CD4-positive, alpha-beta memory T cell (primary cell): ENCODE results near the gene DDAH1. TPM values are rescaled to one million over a fixed set of nuclear protein-coding genes. Genes with fewer than 3 reads are reported as not detected.
"Not testable (repeated sequence)": the region's sequence is repeated elsewhere in the genome, so short reads cannot be mapped to it uniquely, and the experiment has no call there.

ENCODE experiments used
- CTCF ChIA-PET: fragments of 350-600 bp; sonication (Branson Sonifier 250); formaldehyde crosslinking; loops from one replicate; lab custom pipeline; 2021; ENCODE audit warnings: inconsistent platforms; ENCODE audit not compliant: partially characterized antibody; lab: Charles Lee
- POLR2A ChIA-PET: fragments of 350-600 bp; sonication (Branson Sonifier 250); formaldehyde crosslinking; loops from one replicate; lab custom pipeline; 2021; ENCODE audit not compliant: partially characterized antibody; lab: Charles Lee
- DNase-seq, 5 donors: peaks; one replicate each; pipeline versions ENCODE4 v3.0.0 to v3.0.0-alpha.2; 2020 to 2022; ENCODE audit warnings: mixed read lengths in 1 of 5
- H3K27ac ChIP-seq: one replicate; pipeline ENCODE4 v1.7.0; 2013; ENCODE audit warnings: low read depth, low read length
- H3K27me3 ChIP-seq: 2 replicates; pipeline ENCODE4 v1.7.0; 2013; ENCODE audit warnings: mild to moderate bottlenecking, low read length, moderate library complexity; ENCODE audit not compliant: insufficient read depth
- H3K36me3 ChIP-seq: 2 replicates; pipeline ENCODE4 v1.7.0; 2013; ENCODE audit warnings: mild to moderate bottlenecking, low read length, moderate library complexity; ENCODE audit not compliant: insufficient read depth
- H3K4me1 ChIP-seq: 2 replicates; pipeline ENCODE4 v1.7.0; 2013; ENCODE audit warnings: mild to moderate bottlenecking, low read length, moderate library complexity; ENCODE audit not compliant: insufficient read depth
- H3K4me3 ChIP-seq, 2 donors: one replicate each; pipeline ENCODE4 v1.7.0; 2013; ENCODE audit warnings: low read length in 2 of 2, mild to moderate bottlenecking in 1 of 2
- H3K9me3 ChIP-seq, 2 donors: one replicate each; pipeline ENCODE4 v1.7.0; 2013; ENCODE audit warnings: low read length in 2 of 2, control low read depth in 1 of 2; ENCODE audit not compliant: control insufficient read depth in 1 of 2
- H3K27ac Mint-ChIP-seq, 7 donors: one replicate each; pipeline ENCODE4 v1.8.0; 2020 to 2021; ENCODE audit warnings: mixed read lengths in 7 of 7, mild to moderate bottlenecking in 6 of 7, inconsistent platforms in 3 of 7, moderate library complexity in 3 of 7
- H3K27me3 Mint-ChIP-seq, 2 donors: one replicate each; pipeline ENCODE4 v1.8.0; 2020 to 2021; ENCODE audit warnings: mixed read lengths in 2 of 2
- H3K36me3 Mint-ChIP-seq, 2 donors: one replicate each; pipeline ENCODE4 v1.8.0; 2020 to 2021; ENCODE audit warnings: mixed read lengths in 2 of 2, inconsistent platforms in 1 of 2, mild to moderate bottlenecking in 1 of 2
- H3K4me1 Mint-ChIP-seq, 4 donors: one replicate each; pipeline ENCODE4 v1.8.0; 2020 to 2021; ENCODE audit warnings: mixed read lengths in 4 of 4, mild to moderate bottlenecking in 1 of 4
- H3K4me3 Mint-ChIP-seq, 8 donors: one replicate each; pipeline ENCODE4 v1.8.0; 2020 to 2021; ENCODE audit warnings: mixed read lengths in 8 of 8, mild to moderate bottlenecking in 7 of 8, moderate library complexity in 6 of 8, inconsistent platforms in 3 of 8
- H3K9me3 Mint-ChIP-seq, 8 donors: one replicate each; pipeline ENCODE4 v1.8.0; 2020 to 2021; ENCODE audit warnings: mixed read lengths in 8 of 8, mild to moderate bottlenecking in 5 of 8, inconsistent platforms in 3 of 8, moderate library complexity in 1 of 8
- intact Hi-C: fragments of 100-400 bp; cut with micrococcal nuclease; formaldehyde crosslinking; loops from one replicate; pipeline ENCODE4 v1.15.1; 2023
- polyA plus RNA-seq, 2 donors: library from polyadenylated mRNA; unstranded; fragments of 300-500 nt; fragmentation: Illumina TruSeq; gene quantifications; one replicate each; pipeline ENCODE4 v1.2.3, GENCODE V29; 2021
- total RNA-seq, 2 experiments: library from RNA; stranded (reverse); gene quantifications; one replicate each; pipeline ENCODE4 v1.2.3, GENCODE V29; 2021

DDAH1 gene
- total and polyA plus RNA-seq, 4 experiments from 2014 or later, result not detected

GRCh38 chr1:85347275-85347674 is 117.7 kb downstream of the DDAH1 start:
- intact Hi-C loops, POLR2A ChIA-PET, CTCF ChIA-PET: not testable (repeated sequence)

GRCh38 chr1:85344256-85344694 is 120.7 kb downstream of the DDAH1 start:
- Mint-ChIP-seq H3K27me3 (peaks cover 12 to 13% of the 10 kb centered on the region in 2 donors), H3K4me3 (no peak overlapping the region), H3K36me3 (no peaks in the 10 kb centered on the region), H3K9me3 (peaks cover 0 to 4% (median under 1%) of the 10 kb centered on the region in 8 donors), H3K27ac (no peak overlapping the region), H3K4me1 (no peaks in the 10 kb centered on the region)
- H3K27ac ChIP-seq, result no peak overlapping the region
- no peaks in the 10 kb centered on the region for H3K27me3 ChIP-seq
- intact Hi-C loops, result no loop called here
- ChIA-PET CTCF (no interaction called here), POLR2A (no interaction called here)
- H3K36me3 ChIP-seq, result no peaks in the 10 kb centered on the region
- no peaks in the 10 kb centered on the region for H3K9me3 ChIP-seq
- DNase-seq, result no peak
- no peaks in the 10 kb centered on the region for H3K4me1 ChIP-seq
- H3K4me3 ChIP-seq, result no peak overlapping the region

More at GRCh38 chr1:85347275-85347674, 117.7 kb downstream of the DDAH1 start:
- not testable (repeated sequence) for H3K27me3 Mint-ChIP-seq, H3K27ac ChIP-seq, DNase-seq, H3K4me1 ChIP-seq, H3K4me1 Mint-ChIP-seq, H3K27me3 ChIP-seq, H3K36me3 ChIP-seq, H3K27ac Mint-ChIP-seq, H3K4me3 ChIP-seq, H3K9me3 ChIP-seq, H3K9me3 Mint-ChIP-seq, H3K36me3 Mint-ChIP-seq, H3K4me3 Mint-ChIP-seq

GRCh38 chr1:85343612-85344255 is 121.2 kb downstream of the DDAH1 start:
- H3K27ac ChIP-seq, result no peak overlapping the region
- no peaks in the 10 kb centered on the region for H3K4me1 ChIP-seq
- DNase-seq, result no peak
- no peaks in the 10 kb centered on the region for H3K9me3 ChIP-seq
- POLR2A ChIA-PET, result no interaction called here
- H3K4me3 ChIP-seq, result no peak overlapping the region
- no peaks in the 10 kb centered on the region for H3K36me3 ChIP-seq
- Mint-ChIP-seq H3K27me3 (peaks cover 12 to 13% of the 10 kb centered on the region in 2 donors), H3K27ac (no peak overlapping the region), H3K4me1 (no peaks in the 10 kb centered on the region), H3K4me3 (no peak overlapping the region), H3K9me3 (peaks cover 0 to 4% (median under 1%) of the 10 kb centered on the region in 8 donors), H3K36me3 (no peaks in the 10 kb centered on the region)
- H3K27me3 ChIP-seq, result no peaks in the 10 kb centered on the region
- intact Hi-C loops, result no loop called here
- CTCF ChIA-PET, result no interaction called here

GRCh38 chr1:85343213-85343611 is 121.7 kb downstream of the DDAH1 start:
- Histone ChIP-seq H3K36me3 (no peaks in the 10 kb centered on the region), H3K27me3 (no peaks in the 10 kb centered on the region), H3K4me3 (no peak overlapping the region), H3K9me3 (no peaks in the 10 kb centered on the region), H3K4me1 (no peaks in the 10 kb centered on the region), H3K27ac (no peak overlapping the region)
- DNase-seq, result no peak
- intact Hi-C loops, result no loop called here
- Mint-ChIP-seq H3K4me3 (no peak overlapping the region), H3K9me3 (peaks cover 0 to 2% (median 0%) of the 10 kb centered on the region in 8 donors), H3K27ac (no peak overlapping the region), H3K27me3 (peaks cover 10 to 12% of the 10 kb centered on the region in 2 donors), H3K36me3 (no peaks in the 10 kb centered on the region), H3K4me1 (no peaks in the 10 kb centered on the region)
- CTCF ChIA-PET, result no interaction called here
- POLR2A ChIA-PET, result no interaction called here

GRCh38 chr1:85342207-85342606 is 122.8 kb downstream of the DDAH1 start:
- no peak overlapping the region for H3K4me3 ChIP-seq
- Mint-ChIP-seq H3K4me1 (no peaks in the 10 kb centered on the region), H3K27ac (no peak overlapping the region), H3K9me3 (peaks cover 0 to 2% (median 0%) of the 10 kb centered on the region in 8 donors), H3K4me3 (no peak overlapping the region), H3K27me3 (peaks cover 9 to 12% of the 10 kb centered on the region in 2 donors), H3K36me3 (no peaks in the 10 kb centered on the region)
- intact Hi-C loops, result no loop called here
- POLR2A ChIA-PET, result no interaction called here
- DNase-seq, result no peak
- H3K36me3 ChIP-seq, result no peaks in the 10 kb centered on the region
- no peaks in the 10 kb centered on the region for H3K4me1 ChIP-seq
- H3K27me3 ChIP-seq, result no peaks in the 10 kb centered on the region
- no peak overlapping the region for H3K27ac ChIP-seq
- CTCF ChIA-PET, result no interaction called here
- no peaks in the 10 kb centered on the region for H3K9me3 ChIP-seq

GRCh38 chr1:85340427-85340826 is 124.5 kb downstream of the DDAH1 start:
- no peaks in the 10 kb centered on the region for H3K9me3 ChIP-seq
- no peaks in the 10 kb centered on the region for H3K4me1 ChIP-seq
- no peaks in the 10 kb centered on the region for H3K36me3 ChIP-seq
- ChIA-PET CTCF (no interaction called here), POLR2A (no interaction called here)
- Mint-ChIP-seq H3K9me3 (peaks cover 0 to 1% (median 0%) of the 10 kb centered on the region in 8 donors), H3K36me3 (no peaks in the 10 kb centered on the region), H3K4me3 (no peak overlapping the region), H3K27ac (no peak overlapping the region), H3K27me3 (peaks cover 7 to 12% of the 10 kb centered on the region in 2 donors), H3K4me1 (no peaks in the 10 kb centered on the region)
- H3K4me3 ChIP-seq, result no peak overlapping the region
- no peak overlapping the region for H3K27ac ChIP-seq
- H3K27me3 ChIP-seq, result no peaks in the 10 kb centered on the region
- DNase-seq, result no peak
- intact Hi-C loops, result no loop called here

GRCh38 chr1:85339656-85340399 is 125.1 kb downstream of the DDAH1 start:
- Mint-ChIP-seq H3K27ac (no peak overlapping the region), H3K4me3 (no peak overlapping the region), H3K9me3 (peaks cover 0 to 1% (median 0%) of the 10 kb centered on the region in 8 donors), H3K4me1 (peaks cover 2 to 3% (median 2%) of the 10 kb centered on the region in 4 donors), H3K36me3 (no peaks in the 10 kb centered on the region), H3K27me3 (peaks cover 7 to 12% of the 10 kb centered on the region in 2 donors)
- intact Hi-C loops, result no loop called here
- Histone ChIP-seq H3K9me3 (no peaks in the 10 kb centered on the region), H3K36me3 (no peaks in the 10 kb centered on the region), H3K4me1 (no peaks in the 10 kb centered on the region), H3K4me3 (no peak overlapping the region), H3K27ac (no peak overlapping the region), H3K27me3 (no peaks in the 10 kb centered on the region)
- DNase-seq, result no peak
- ChIA-PET CTCF (no interaction called here), POLR2A (no interaction called here)
